VCaP (cell line): Measurements from ENCODE around the gene GPLD1.
"Not testable (repeated sequence)": the region's sequence is repeated elsewhere in the genome, so short reads cannot be mapped to it uniquely, and the experiment has no call there.

Experiments
- H3K27ac ChIP-seq: fragments of 450-650 bp; 2 replicates; pipeline ENCODE4 v1.5.1; 2017
- TF ChIP-seq, protein P1 (sequence below): fragments of 450-650 bp; conservative IDR thresholded peaks from 2 replicates; pipeline ENCODE4 v1.5.1; 2017; ENCODE audit warnings: mild to moderate bottlenecking, moderate library complexity

GPLD1 gene

DNA sequence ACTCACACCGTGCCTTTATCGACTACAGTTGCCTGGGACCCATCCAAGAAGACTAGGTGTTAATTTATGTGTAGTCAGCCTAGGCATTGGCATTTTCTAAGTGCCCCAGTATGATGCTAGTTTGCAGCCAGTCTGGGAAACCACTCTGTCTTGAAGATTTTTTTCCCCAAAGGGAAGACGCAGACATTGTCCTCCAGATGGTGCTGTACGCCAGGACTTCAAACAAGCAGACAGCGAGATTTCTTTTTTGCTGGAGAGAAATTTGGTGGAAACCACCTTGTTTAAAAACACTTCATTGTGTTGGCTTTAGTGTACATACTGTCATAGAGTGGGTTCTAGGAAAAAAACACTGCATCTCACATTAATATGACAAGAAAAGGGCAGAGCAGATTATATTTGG, 35.4 kb upstream of the GPLD1 start:
- no peak overlapping the region for H3K27ac ChIP-seq
- TF ChIP-seq, protein P1, sequence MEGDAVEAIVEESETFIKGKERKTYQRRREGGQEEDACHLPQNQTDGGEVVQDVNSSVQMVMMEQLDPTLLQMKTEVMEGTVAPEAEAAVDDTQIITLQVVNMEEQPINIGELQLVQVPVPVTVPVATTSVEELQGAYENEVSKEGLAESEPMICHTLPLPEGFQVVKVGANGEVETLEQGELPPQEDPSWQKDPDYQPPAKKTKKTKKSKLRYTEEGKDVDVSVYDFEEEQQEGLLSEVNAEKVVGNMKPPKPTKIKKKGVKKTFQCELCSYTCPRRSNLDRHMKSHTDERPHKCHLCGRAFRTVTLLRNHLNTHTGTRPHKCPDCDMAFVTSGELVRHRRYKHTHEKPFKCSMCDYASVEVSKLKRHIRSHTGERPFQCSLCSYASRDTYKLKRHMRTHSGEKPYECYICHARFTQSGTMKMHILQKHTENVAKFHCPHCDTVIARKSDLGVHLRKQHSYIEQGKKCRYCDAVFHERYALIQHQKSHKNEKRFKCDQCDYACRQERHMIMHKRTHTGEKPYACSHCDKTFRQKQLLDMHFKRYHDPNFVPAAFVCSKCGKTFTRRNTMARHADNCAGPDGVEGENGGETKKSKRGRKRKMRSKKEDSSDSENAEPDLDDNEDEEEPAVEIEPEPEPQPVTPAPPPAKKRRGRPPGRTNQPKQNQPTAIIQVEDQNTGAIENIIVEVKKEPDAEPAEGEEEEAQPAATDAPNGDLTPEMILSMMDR = peak; percentile 86

DNA sequence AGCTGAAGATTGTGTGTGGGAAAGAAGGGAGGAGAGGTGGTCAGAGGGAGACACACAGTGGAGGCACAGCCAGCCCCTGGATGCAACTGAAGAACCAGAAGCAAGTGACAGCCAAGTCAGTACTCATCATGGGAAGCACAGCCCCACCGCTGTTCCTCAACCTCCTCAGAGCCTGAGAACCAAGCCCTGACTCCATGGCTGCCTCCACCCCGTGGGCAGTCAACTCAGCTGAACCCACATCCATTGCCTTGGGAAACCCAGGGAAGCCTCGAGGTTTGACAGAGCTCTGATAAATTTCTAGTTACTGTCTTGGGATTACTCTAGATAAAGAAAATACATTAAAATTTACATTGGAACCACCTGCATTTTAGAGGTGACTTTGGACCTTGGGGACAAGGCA, 35.0 kb upstream of the GPLD1 start:
- H3K27ac ChIP-seq = no peak overlapping the region
- TF ChIP-seq, protein P1 = no peak

DNA sequence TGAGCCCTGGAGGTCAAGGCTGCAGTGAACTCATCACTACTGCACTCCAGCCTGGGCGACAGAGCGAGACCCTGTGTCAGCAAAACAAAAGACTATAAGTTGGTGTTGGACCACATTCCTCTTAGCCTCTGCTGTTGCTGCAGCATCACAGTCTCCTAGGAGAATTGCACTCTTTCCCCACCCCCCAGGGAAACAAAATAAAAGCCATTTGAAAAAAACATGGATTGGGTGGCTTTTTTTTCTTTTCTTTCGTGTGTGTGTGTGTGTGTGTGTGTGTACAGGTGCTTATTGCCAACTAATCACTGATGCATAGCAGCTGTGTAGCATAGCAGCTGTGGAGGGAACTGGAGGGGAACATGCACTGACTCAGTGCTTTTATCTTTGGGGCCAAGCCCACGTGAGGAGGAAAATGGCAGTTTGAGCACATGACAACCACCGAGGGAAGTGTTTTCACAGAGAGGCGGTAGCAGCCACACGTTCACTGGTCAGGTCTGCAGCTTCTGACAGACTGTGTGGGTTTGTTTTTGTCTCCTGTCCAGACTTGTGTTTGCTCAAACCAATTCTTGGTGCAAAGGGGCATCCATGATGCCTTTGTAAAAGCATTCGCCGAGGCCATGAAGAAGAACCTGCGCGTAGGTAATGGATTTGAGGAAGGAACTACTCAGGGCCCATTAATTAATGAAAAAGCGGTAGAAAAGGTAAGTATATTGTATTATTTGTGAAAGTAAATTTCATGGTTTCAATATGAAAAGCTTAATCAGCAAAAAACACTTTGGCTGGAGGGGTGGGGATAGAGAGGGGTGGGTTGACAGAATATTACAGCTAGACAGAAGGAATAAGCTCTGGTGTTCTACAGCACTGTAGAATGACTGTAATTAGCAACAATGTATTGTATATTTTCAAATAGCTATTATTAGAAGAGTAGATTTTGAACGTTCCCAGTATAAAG, 33.1 kb upstream of the GPLD1 start:
- peak overlapping the region; percentile 29; the same call in 1 of the 2 replicates for H3K27ac ChIP-seq
- TF ChIP-seq, protein P1 = no peak

DNA sequence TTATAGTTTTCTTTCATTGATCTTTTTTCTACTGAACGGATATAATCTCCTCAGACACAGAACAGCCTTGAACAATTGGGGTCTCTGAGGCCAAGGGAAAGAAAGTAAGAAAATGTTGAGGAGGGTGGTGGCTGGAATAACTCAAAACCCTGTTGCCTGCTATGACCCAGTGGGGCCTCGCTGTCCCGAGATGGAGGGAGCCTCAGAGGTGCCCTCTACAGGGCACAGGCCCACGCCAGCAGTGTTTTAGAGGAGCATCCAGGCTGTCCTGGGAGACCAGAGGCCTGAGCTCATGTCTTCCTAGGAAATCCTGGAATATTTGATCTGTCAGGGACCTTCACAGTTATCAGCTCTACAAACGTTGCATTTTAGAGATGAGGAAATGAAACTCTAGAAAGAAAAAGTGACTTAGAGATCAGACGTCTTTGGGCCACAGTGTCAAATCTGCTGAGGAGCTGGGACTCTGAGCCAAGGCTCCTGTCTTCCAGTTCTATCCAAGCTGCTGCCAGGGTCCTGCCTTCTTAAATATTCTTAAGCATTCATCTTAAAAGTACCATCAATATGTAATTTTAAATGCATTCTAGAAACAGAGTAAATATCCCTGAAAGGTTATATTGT, 31.7 kb upstream of the GPLD1 start:
- no peak overlapping the region for H3K27ac ChIP-seq
- TF ChIP-seq, protein P1 = peak; percentile 94

DNA sequence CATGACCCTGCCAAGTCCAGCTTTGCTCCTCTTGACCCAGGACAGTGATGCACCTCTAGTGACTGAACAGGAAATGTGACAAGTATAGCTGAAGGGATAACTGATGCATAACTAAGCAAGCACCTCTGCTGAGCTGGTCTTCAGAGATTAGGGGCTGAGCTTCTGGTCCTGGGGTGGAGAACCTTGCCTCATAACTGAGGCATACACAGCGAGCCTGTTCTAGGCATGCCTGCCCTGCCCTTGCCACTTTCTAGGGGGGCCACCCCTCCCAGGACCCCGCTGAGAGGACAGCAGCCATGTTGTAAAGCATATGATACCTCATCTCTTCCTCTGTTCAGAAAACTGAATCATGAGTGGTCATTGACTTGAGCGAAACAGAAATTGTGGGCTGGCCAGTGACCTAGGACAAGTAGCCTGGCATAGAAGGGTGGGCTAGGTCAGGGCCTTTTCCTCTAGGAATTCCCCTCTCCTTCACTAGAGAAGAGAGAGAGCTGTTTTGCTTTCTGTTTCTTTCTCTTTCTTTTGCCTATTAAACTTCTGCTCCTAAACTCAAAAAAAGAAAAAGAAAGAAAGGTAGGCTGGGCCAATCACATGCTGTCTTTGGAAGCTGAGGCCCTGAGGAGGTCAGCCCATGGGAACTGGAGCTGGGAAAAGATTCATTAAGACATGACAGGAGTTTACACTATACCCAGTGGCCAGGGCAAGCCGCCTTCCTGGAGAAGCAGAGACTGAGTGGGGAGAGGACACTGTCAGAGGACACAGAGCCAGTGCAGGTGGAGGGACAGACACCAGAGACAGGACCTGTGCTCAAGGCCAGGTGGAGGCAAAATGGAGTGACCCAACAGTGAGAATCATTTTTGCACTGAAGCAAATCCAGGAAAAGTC, 28.5 kb upstream of the GPLD1 start:
- no peak overlapping the region for H3K27ac ChIP-seq
- TF ChIP-seq, protein P1 = no peak

DNA sequence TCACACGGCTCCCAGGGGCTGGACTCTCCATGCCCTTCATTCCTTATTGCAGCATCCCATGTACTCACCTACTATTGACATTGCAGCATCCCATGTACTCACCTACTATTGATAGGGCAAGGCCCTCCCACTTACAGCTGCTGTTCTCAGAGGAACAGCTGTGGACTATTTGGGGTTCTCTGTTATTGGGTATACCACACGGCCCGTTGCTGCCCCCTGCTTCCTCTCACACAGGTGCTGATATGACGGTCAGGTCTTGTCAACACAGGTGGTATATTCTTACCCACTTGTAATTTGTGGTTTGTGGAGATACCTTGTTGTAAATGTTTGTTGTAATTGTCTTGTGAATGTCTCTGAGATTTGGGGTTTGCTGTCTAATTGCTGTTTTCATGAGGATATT, 24.2 kb upstream of the GPLD1 start:
- TF ChIP-seq, protein P1 = no peak
- H3K27ac ChIP-seq = no peak overlapping the region

DNA sequence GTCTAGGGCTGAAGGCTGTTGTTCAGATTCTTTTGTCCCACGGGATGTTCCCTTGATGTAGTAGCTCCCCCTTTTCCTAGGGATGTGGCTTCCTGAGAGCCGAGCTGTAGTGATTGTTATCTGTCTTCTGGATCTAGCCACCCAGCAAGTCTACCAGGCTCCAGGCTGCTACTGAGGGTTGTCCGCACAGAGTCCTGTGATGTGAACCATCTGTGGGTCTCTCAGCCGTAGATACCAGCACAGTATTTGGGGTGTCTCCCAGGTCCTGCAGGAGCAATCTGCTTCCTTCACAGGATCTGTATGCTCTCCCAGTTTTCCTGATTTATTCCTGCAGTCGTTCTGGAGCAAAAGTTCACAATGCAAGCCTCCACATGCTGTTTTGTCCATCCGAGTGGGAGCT, 22.6 kb upstream of the GPLD1 start:
- not testable (repeated sequence) for H3K27ac ChIP-seq
